Uterus (tissue), 4 donors: Measurements from ENCODE around the gene MFSD2A. TPM values are rescaled to one million over a fixed set of nuclear protein-coding genes. Genes with fewer than 3 reads are reported as not detected.

Experiments
- DNase-seq, 2 donors: peaks; one replicate each; pipeline ENCODE4 v3.0.0-alpha.2; 2019 to 2020
- H3K27ac ChIP-seq, 2 donors: fragments of 200-600 bp; sonication (generic); 1 replicate in 1 of 2; 2 replicates in 1 of 2; pipeline ENCODE4 v1.5.1; 2016 to 2018
- H3K27me3 ChIP-seq, 2 donors: fragments of 200-600 bp; sonication (generic); one replicate each; pipeline ENCODE4 v1.5.1; 2018 to 2019; ENCODE audit warnings: control low read depth in 1 of 2
- H3K36me3 ChIP-seq, 2 donors: fragments of 200-600 bp; sonication (generic); one replicate each; pipeline ENCODE4 v1.5.1; 2019; ENCODE audit warnings: control low read depth in 1 of 2
- H3K4me1 ChIP-seq, 2 donors: fragments of 200-600 bp; sonication (generic); one replicate each; pipeline ENCODE4 v1.5.1; 2018 to 2019; ENCODE audit warnings: control low read depth in 1 of 2
- H3K4me3 ChIP-seq, 2 donors: fragments of 200-600 bp; sonication (generic); 1 replicate in 1 of 2; 2 replicates in 1 of 2; pipeline ENCODE4 v1.5.1; 2018 to 2019; ENCODE audit warnings: mild to moderate bottlenecking in 1 of 2
- H3K9me3 ChIP-seq, 2 donors: fragments of 200-600 bp; sonication (generic); one replicate each; pipeline ENCODE4 v1.5.1; 2019; ENCODE audit warnings: control low read depth in 1 of 2
- POLR2A ChIP-seq, 2 donors: fragments of 450-650 bp; IDR thresholded peaks; one replicate each; pipeline ENCODE4 v1.6.1; 2016; ENCODE audit warnings: antibody characterized with exemption in 2 of 2, mild to moderate bottlenecking in 1 of 2, moderate library complexity in 1 of 2
- intact Hi-C: fragments of 100-400 bp; cut with DNase I; formaldehyde crosslinking; loops from one replicate; pipeline ENCODE4 v1.15.1; 2023; ENCODE audit warnings: low total_unique reads
- total RNA-seq, 4 donors: library from RNA; depleted of rRNA in 3 of 4; stranded (reverse); fragments of >200 nt in 3 of 4; gene quantifications; one replicate each; pipeline versions ENCODE4 v1.1.0 to v1.2.4, GENCODE V29; 2014 to 2023
- TF ChIP-seq, protein P1 (sequence below), 4 experiments: fragments of 200-600 bp in 2 of 4; fragments of 450-650 bp in 2 of 4; sonication (generic) in 2 of 4; IDR thresholded peaks; one replicate each; pipeline ENCODE4 v1.5.1; 2016 to 2019; ENCODE audit warnings: antibody characterized with exemption in 4 of 4, mild to moderate bottlenecking in 2 of 4, moderate library complexity in 1 of 4
- donor health status: DM: yes; HTN: yes; CAD: no.

MFSD2A gene
- total RNA-seq, 4 donors from 2014 or later: 2.0 to 16.2 (median 6.5) TPM

DNA sequence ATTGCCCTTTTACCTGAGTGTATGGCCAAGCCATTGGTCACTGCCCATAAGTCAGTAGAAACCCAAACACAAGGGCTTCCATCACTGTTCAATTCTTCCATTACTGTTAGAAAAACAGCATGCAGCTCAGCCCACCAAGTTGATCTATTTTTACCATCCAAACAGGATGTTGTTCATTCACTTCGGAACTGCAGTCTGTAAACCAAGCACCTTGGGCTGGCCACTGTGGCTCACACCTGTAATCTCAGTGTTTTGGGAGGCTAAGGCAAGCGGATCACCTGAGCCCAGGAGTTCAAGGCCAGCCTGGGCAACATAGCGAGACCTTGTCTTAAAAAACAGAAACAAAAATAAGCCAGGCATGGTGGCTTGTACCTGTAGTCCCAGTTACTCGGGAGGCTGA, 8.7 kb upstream of the MFSD2A start:
- H3K4me1 ChIP-seq: no peaks in the 10 kb centered on the region
- no peak for DNase-seq
- intact Hi-C loops: no loop called here
- H3K27ac ChIP-seq: no peak overlapping the region
- H3K9me3 ChIP-seq: no peaks in the 10 kb centered on the region
- no peaks in the 10 kb centered on the region for H3K27me3 ChIP-seq
- no peak overlapping the region for H3K4me3 ChIP-seq
- no peaks in the 10 kb centered on the region for H3K36me3 ChIP-seq
- no peak for TF ChIP-seq POLR2A (IDR thresholded peaks at IDR 0.05)
- TF ChIP-seq, protein P1, sequence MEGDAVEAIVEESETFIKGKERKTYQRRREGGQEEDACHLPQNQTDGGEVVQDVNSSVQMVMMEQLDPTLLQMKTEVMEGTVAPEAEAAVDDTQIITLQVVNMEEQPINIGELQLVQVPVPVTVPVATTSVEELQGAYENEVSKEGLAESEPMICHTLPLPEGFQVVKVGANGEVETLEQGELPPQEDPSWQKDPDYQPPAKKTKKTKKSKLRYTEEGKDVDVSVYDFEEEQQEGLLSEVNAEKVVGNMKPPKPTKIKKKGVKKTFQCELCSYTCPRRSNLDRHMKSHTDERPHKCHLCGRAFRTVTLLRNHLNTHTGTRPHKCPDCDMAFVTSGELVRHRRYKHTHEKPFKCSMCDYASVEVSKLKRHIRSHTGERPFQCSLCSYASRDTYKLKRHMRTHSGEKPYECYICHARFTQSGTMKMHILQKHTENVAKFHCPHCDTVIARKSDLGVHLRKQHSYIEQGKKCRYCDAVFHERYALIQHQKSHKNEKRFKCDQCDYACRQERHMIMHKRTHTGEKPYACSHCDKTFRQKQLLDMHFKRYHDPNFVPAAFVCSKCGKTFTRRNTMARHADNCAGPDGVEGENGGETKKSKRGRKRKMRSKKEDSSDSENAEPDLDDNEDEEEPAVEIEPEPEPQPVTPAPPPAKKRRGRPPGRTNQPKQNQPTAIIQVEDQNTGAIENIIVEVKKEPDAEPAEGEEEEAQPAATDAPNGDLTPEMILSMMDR (IDR thresholded peaks at IDR 0.05): no peak

DNA sequence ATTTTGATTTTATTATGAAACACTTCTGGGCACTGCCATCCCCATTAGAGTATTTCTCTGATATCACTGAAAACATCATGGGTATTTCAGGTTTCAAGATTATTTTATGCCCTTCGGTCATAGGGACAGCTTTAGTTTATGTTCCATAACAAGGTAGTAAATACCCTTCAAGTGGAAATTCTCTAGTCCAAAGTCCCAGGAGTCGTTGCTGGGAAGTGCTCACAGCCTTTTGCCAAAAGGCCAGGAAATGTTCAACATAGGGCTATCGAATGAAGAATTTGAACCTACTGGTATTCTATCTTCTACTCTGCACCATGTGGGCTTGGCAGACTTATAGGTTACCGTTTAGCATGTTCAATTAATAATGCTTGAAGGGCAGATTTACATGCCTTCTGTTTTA, 7.7 kb upstream of the MFSD2A start:
- no peak for DNase-seq
- intact Hi-C loops: no loop called here
- Histone ChIP-seq H3K4me3 (no peak overlapping the region), H3K27me3 (no peaks in the 10 kb centered on the region), H3K9me3 (no peaks in the 10 kb centered on the region), H3K4me1 (no peaks in the 10 kb centered on the region), H3K36me3 (no peaks in the 10 kb centered on the region), H3K27ac (no peak overlapping the region)
- no peak for TF ChIP-seq POLR2A (IDR thresholded peaks at IDR 0.05)
- TF ChIP-seq, protein P1 (IDR thresholded peaks at IDR 0.05): no peak

DNA sequence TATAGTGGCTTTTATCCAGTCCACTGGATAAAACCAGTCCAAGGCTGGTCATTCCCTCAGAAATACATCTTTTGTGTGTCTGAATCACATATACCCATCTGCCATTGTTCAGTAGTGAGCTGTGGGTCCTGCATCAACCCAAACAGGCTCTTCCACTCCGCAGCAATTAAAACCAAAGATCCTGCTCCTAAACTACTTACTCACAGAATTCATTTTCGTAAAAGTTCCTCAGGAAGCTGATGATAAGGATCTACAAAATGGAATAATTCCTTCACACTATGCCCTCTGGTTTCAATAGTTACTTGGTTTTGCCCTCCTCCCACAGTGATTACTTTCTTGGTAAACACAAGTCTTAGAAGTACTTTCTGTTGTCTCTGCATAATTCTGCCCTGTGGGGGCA, 5.1 kb upstream of the MFSD2A start:
- no peak overlapping the region for H3K27ac ChIP-seq
- no peaks in the 10 kb centered on the region for H3K36me3 ChIP-seq
- no peaks in the 10 kb centered on the region for H3K4me1 ChIP-seq
- H3K27me3 ChIP-seq: no peaks in the 10 kb centered on the region
- TF ChIP-seq, protein P1 (IDR thresholded peaks at IDR 0.05): no peak
- TF ChIP-seq POLR2A (IDR thresholded peaks at IDR 0.05): no peak
- H3K9me3 ChIP-seq: no peaks in the 10 kb centered on the region
- DNase-seq: no peak
- intact Hi-C loops: no loop called here
- no peak overlapping the region for H3K4me3 ChIP-seq

DNA sequence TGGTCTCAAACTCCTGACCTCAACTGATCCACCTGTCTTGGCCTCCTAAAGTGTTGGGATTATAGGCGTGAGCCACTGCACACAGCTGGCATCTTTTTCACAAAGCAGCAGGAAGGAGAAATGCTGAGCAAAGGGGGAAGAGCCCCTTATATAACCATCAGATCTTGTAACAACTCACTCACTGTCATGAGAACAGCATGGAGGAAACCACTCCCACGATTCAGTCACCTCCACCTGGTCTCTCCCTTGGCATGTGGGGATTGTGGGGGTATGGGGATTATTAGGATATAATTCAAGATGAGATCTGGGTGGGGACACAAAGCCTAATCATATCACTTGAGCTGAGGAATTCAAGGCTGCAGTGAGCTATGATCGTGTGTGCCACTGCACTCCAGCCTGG, 3.0 kb upstream of the MFSD2A start:
- TF ChIP-seq POLR2A (IDR thresholded peaks at IDR 0.05): no peak
- TF ChIP-seq, protein P1 (IDR thresholded peaks at IDR 0.05): no peak
- no peak for DNase-seq
- H3K36me3 ChIP-seq: no peaks in the 10 kb centered on the region
- peaks cover 0 to 13% of the 10 kb centered on the region in 2 donors for H3K4me1 ChIP-seq
- no peak overlapping the region for H3K4me3 ChIP-seq
- no peak overlapping the region for H3K27ac ChIP-seq
- intact Hi-C loops: no loop called here
- H3K27me3 ChIP-seq: no peaks in the 10 kb centered on the region
- H3K9me3 ChIP-seq: no peaks in the 10 kb centered on the region

DNA sequence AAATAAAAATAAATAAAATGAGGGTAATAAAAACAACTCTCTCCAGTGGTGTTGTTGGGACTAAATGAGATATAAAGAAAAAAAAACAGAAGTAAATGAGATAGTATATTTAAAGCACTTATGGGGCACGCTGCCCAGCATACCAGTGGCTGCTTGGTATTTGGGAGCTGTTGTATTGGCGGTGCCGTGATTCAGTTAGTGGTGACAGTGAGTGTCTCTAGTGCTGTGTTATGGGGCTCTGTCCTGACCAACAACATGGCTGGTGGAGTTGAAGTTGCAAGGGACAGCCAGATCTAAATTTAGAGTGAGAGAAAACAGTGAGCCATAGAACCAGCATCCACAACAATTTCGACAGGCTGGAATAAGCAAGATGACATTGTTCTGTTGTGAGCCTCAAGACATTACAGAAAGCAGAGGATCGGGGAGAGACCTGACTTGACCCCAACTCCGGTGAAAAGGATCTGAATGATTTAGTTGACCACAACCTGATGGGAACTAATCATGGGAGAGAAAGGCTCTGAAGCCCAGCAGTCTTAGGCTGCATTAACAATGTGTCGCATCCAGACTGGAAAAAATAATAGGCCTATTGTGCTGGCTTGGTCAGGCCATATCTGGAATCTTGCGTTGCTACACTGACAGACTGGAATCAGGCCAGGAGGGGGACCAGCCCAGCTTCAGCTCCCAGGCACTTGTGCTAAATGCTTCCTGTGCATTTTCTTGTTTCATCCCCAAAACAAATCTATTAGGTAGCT, 2.4 kb upstream of the MFSD2A start:
- Histone ChIP-seq H3K27me3 (no peaks in the 10 kb centered on the region), H3K4me3 (no peak overlapping the region), H3K36me3 (no peaks in the 10 kb centered on the region), H3K4me1 (peaks cover 0 to 13% of the 10 kb centered on the region in 2 donors), H3K27ac (no peak overlapping the region), H3K9me3 (no peaks in the 10 kb centered on the region)
- intact Hi-C loops: no loop called here
- TF ChIP-seq POLR2A (IDR thresholded peaks at IDR 0.05): no peak
- TF ChIP-seq, protein P1 (IDR thresholded peaks at IDR 0.05): no peak
- DNase-seq: no peak
